Stimulated activated CD8-positive, alpha-beta memory T cell treated with anti-CD3 and anti-CD28 coated beads, Interleukin-2, amount 100 ng/mL, for 1 hour (primary cell): Measurements from ENCODE around the gene DAAM1.

Experiments used
- DNase-seq, 2 donors: peaks; one replicate each; pipeline ENCODE4 v3.0.0-alpha.2; 2020; ENCODE audit warnings: low read depth in 2 of 2

Gene DAAM1

DNA sequence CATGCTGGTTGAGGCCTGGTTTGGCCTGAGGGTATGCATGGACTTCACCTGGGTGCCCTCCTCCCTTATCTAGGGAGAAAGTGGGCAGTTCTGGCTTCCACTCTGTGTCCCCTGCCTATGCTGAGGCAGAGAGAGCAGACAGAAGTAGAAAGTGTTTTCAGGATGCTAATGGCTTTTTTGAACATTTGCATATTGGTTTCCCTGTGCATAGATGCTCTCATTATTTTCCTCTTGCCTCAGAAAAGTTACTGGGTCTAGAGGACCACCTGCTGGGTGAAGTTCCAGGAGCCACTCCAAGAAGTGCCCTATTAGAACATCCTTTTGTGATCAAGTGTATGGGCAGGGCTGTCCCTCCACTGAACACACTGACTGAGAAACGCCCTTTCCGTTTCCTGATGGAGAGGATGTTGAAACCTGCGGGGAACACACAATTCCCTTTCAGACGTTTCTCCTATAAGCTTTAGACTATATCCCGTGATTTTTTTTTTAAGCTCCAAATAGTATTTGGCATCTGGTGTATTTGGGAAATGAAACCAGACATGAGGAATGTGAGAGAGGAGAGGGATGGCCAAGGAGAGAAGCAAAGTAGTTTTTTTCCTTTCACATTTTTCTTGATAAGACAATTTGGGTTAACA, 66.6 kb downstream of the DAAM1 start:
- DNase-seq, result no peak

DNA sequence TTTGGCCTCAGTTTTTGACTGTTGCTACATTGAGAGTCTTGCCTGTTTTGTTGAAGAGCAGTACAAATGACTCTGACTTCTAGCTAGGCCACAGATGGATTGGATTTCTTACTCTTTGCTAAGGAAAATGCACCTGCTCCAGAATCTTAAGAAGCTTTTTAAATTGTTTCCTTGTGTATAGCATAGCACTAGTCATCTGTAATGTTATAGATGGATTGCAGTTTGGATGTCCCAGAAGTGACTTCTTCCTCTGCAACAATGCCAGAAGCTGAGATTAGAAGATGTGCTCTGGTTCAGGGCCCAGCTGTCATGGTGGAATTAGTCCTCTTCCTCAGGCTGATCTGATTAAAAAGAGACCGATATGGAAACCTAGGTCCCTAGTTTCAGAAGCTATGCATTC, 67.9 kb downstream of the DAAM1 start:
- DNase-seq, result no peak

DNA sequence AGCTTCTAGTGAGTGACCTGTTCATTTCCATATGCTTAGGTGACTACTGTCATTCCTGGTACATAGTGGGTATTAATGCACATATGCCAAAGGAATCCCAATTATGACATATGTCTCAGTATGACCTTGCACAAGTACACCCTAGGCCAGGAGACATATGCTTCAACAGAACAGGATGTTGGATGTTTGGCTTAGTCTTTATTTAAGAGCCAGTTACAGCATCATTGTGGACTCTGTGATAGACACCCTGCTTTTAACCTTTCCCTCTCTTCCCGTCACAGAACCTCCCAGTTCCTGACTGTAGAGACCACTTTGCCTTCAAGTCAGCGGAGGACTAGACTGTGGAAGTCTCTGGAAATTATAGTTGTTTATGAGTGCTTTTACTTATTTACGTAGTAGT, 72.9 kb downstream of the DAAM1 start:
- DNase-seq, result no peak

DNA sequence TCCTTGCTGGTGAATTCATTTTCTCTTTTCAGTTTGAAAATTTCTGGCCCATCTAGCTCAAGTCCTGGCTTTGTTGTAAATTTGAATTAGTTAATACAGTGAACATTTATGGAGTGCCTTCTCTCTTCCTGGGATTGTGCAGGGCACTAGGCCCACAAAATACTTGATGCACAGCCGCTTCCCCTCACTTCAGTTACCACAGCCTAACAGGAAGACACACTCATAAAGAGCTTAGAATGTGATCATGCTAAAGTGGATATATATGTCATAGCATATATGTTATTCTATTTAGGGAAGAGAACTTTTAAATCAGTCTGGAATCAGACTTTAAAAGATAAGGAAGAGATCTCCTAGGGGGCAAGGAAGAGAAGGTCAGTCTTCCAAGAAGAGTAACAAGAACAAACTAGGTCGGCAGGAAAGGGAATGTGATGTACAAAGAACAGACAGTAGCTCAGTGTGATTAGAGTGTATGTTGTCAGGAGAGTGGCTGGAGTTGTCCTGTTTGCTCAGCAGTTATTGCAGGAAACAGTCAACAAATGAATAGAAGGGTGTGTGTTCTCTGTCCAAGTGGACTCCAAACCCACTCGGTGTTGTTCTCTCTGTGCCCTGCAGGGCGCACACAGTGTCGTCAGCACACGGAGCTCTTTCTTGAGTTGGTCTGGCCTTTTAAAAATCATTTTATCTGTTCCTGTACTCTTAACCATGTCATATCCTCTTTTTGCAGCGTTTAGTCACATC, 74.4 kb downstream of the DAAM1 start:
- no peak for DNase-seq

DNA sequence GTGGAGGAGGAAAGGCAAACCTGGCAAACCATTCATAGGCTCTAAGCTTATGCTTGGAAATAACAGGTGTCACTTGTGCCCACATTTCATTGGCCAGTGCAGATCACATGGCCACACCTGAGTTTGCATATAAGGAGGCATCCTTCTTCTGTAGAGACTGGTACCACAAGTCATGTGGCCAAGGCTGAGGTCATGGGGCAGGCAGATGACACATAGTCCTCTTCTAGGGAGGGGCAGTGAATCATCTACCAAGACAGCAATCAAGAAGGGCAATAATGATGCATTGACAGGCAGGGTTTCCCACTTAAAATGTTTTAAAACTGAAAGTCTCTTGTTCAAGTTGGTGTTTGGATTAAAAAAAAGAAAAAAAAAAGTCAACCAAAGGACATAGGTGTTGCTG, 77.3 kb downstream of the DAAM1 start:
- no peak for DNase-seq

DNA sequence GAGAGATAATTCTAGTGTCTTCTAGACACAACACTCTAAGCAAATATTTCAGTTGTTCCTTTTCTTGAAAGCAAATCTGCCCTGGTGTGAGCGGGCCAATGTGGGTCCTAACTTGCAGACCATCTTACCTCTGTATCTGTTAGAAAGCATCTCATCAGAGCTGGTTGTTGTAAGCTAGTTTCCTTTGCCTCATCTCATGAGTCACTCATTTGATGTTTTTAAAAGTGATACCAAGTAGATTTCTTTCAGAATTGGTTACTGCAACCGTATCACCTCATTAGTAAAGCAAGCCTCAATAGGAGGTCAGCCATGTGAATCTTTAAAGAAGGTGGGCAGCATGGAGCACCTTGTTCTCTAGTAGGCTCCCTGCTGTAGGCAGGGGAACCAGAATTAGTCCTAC, 78.6 kb downstream of the DAAM1 start:
- DNase-seq, result no peak

DNA sequence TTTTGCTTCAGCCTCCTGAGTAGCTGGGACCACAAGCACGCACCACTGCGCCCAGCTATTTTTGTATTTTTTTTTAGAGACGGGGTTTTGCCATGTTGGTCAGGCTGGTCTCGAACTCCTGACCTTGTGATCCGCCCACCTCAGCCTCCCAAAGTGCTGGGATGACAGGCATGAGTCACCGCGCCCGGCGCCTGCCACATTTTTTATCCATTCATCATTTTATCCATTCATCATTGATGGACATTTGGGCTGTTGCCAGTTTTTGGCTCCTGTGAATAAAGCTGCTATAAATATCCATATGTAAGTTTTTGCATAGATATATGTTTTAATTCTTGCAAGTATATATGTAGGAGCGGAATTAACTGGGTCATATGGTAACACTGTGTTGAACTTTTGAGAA, 79.5 kb downstream of the DAAM1 start:
- DNase-seq, result no peak

DNA sequence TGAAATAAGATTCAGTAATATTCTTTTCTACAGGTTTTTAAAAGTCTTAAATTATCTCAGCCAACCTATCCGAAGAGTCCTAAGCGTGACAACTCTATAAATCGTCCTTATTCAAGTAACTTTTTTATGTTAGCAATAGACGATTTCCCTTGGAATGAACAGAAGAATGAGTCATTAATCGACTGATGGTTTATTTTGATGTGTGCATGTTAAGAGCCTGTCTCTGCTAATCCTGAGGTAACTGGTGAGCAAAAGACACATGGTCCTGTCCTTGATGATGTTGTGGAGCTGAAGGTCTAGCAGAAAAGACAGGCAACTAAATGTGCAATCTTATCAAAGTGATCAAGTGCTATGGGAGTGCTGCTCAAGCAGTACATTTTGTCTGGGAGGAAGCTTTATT, 80.4 kb downstream of the DAAM1 start:
- DNase-seq, result no peak

DNA sequence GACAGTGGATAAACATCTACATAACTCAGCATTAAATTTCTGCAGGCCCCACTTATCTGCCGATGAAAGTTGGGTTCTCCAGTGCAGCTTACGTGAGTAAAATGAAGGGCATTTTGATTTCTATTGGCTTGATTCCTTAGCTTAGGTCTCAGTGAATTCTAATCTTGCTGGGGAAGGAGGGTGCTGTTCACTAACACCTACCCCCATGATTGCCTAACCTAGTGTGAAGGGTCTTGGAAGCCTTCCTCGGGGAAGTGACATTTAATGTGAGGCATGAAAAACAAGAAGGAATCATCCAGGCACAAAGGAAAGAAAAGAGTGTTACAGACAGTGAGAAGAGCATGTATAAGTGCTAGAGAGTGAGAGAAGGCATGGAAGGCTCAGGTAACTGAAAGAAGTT, 81.0 kb downstream of the DAAM1 start:
- no peak for DNase-seq

DNA sequence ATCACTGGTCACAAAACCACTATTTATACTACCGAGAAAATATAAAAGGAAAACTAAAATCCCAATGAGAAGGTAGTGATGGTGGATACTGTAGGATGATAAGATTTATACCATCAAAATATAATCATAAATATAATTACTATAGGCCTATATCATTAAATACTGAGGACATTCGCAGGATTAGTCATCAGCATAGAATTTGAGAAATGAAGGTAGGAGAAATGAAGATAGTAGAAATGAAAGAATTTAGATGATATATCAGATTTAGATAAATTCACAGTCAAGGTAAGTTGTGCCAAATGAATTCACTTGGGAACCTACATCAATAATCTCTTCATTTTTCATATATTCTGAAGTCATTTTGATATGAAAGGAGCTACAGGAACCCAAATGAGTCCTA, 82.8 kb downstream of the DAAM1 start:
- no peak for DNase-seq

DNA sequence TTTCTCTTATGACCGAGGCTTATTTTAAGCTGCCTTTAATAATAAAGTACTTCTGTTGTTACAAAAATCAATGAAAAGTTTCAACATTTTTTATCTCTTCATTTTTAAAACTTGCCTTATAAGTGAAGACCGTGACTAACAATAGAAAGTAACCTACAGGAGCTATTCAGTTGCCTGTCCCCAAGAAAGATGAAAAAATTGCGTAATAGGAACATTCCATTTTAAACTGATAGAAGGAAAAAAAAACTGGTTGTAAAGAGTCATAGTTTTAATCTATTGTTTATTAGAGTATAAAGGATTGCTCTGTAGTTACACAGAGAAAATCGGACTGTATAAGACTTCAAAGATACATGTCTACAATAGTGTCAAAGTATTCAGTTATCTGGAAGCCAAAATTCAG, 83.3 kb downstream of the DAAM1 start:
- no peak for DNase-seq

DNA sequence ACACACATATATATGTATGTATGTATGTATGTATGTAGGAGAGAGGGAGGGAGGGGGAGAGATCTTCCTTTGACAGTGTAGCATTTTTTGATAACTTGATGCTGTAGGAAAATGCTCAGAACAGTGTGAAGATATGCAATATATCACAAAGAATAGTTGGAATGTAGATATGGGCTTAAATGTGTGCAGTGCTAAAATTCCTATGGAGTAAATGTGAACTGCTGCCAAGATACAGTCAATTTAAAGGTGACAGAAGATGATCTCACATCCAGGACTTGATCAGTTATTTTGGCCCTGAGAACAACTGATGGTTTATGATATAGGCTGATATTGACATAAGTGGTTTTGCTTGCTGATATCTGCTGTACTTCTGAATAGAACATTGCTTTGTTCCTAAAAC, 84.2 kb downstream of the DAAM1 start:
- DNase-seq, result no peak

DNA sequence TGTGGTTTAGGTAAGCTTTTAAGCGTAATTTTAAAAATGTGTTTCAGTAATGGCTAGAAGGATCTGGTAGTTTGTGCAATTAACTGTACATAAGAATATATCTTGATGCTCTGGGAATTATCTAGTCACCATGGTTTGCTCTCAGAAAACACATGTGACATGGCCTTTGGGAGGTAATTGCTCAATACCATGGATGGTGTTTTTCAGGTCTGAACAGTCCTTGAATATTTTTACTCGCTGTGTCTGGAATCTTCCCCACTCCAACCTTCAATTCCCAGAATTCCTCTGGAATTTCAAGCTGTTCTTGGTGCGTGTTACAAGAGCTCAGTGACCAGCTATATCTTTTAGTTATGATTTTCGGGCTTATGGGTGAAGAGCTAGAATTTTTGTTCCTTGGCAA, 85.3 kb downstream of the DAAM1 start:
- DNase-seq, result no peak

DNA sequence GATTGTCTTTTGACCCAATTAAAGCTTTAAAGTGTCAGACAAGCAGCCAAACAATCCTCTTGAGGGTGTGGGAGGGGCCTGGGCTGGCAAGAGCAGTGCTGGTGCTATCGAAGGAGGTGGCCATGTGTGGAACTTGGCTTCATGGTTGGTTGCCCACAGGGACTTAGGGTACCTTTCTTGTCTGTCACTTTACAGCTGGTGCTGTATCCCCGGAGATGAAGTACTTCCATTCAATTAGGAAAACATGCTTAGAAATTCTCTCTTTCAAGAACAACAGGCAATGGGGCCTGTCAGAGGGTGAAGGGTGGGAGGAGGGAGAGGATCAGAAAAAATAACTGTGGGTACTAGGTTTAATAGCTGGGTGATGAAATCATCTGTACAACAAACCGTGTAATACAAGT, 86.5 kb downstream of the DAAM1 start:
- DNase-seq, result no peak

DNA sequence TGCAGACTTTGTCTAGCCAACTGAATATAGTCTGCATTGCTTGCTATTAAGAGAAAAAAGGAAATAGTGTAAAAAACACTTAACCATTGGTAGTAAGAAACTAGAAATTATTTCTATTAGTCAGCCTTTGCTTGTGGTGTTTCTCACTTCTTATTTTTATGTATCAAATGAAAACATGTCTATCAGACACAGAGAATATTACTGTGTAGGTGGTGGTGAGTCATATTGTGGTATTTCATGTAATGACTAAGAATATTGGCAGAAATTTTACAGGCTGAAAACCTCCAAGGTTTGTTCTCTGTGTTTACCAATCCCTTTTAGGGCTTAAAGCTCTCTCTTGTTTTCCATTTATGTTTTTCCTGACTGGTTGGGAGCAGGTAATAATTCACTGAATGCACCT, 87.2 kb downstream of the DAAM1 start:
- DNase-seq, result no peak

DNA sequence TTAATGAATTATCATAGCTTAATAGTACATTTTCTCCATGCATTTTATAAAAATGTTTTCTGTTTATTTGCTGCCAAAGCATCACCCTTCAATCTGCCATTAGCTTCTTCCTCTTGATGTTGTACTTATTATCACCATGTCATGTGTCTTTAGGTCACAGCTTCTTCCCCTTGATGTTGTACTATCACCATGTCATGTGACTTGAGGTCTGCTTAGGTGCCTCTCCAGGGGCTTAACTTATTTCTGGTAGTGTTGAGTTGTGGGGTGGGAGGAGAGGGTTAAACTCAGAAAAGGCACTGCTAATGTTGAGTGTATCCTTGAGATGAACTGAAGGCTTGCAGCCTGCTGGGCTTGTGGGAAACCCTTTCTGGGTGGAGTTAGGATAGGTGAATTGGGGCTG, 87.8 kb downstream of the DAAM1 start:
- no peak for DNase-seq

DNA sequence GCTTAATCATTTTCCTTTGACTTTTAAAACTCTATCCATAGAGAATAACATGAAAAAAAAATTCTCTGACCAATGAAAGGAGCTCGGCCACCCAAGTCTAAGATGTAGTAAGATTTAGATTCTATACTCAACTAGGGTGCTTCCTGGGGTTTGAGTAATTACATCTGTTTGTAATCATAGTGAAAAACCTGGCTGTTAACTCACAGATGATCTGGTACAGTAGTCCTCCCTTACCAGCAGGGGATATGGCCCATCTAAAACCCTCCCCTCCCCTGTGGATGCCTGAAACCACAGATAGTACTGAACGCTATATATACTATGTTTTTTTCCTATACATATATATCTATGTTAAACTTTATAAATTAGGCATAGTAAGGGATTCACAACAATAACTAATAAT, 89.2 kb downstream of the DAAM1 start:
- DNase-seq, result no peak

DNA sequence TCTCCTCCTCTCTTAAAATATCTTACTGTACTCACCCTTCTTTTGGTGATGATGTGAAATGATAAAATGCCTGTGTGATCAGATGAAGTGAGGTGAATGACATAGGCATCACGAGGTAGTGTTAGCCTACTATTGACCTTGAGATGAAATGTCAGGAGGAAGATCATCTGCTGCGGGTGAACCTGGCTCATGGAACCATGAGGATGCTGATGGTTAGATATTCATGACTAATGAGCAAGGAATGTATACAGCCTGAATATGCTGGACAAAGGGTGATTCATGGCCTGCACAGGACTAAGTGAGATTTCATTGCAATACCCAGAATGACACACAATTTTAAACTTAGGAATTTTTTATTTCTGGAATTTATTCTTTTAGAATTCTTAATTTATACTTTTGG, 89.6 kb downstream of the DAAM1 start:
- no peak for DNase-seq

DNA sequence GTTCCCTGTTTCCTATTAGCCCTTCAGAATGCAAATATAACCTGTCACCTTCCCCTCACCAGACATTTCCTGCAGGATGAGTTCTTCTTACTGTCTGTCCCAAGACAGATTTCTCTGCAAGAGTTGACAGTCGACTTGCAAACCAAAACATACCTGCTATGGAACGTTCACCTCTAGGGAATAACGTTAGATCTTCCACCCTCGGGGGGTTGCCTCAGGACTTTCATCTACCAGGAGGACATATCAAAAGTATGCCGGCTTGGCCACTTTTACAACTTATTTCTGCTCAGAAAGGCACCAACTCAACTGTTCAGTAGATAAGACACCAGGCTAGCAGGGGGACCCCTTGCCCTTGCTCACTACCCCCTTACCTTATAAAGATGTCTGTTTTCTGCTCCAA, 92.5 kb downstream of the DAAM1 start:
- DNase-seq, result no peak

DNA sequence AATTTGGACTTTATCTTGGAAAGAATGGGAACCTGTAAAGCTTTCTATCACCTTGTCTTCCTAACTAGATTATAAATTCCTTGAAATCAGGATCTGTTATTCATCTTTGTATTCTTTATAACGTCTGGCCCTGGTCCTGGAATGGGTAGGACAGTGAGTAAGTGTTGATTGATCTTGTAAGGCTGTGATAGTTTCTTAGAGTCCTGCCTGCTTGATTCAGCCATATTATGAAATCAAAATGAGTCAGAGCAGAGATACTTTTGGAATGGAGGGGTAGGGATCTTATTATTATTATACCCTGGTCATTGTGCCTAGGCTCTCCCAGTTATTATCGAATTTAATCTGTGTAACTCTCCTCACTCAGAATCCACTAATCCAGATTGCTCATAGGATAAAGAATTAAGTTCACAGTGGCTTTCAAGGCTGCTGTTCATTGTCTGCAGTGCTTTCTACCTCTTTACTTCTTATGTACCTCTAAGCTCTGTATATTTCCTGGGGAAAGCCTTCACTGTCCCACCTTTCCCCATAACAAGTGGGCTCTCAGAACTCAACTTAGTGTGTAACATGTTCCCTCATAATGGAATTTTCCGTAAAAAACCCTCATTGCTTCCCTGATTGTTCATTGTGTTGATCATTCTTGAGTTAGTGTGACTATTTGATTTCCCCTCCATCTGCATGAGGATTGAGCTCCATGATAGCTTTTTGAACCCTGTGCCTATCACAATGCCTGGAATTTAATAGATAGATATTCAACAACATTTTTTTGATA, 93.3 kb downstream of the DAAM1 start:
- no peak for DNase-seq

DNA sequence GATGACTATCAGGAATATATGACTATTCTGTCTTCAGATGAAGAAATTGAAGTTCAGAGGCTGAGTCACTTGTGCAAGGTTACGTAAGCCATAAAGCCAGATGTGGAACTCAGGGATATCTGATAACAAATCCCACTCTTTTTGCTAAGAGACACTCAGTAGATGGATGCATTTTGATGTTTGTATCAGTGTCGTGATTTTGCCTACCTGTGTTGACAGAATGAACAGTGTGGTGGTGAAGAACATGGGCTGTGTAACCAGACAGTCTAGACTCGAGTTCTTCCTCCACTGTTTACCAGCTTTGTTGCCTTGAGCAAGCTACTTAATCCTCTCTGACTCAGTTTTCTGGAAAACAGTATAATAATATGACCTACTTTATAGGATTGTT, 93.9 kb downstream of the DAAM1 start:
- no peak for DNase-seq

DNA sequence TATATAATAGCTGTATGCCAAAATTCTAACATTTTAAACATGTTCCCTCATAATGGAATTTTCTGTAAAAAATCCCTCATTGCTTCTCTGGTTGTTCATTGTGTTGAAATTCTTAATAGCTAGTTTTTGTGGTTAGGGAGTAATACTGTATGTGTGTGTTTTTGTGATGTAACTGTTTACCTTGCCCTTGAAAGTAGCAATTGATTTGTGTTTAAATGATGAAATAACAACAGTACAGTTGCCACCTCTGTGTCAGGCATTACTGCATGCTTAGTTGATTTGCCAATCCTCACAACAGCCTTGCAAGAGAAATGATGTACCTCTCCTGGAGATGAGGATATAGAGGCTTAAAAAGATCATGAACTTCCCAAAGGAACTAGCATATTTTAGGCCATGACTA, 94.9 kb downstream of the DAAM1 start:
- DNase-seq, result no peak

DNA sequence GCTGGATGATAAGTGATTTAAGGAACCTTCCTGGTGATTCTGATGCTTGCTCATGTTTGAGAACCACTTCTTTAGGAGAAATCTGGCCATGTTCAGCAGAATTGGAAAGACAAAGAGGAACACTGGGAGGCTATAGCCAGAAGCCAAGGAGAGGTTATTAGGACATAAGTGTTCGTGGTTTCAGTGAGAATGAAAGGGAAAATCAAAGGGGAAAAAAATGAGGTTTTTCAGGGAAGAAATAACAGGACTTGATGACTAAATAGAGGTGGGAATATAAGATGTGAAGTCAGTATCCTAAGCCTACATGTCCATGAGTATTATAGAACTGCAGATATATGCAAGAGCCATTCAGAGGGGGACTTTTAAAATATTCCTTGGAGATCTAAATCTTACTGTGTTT, 95.6 kb downstream of the DAAM1 start:
- DNase-seq, result no peak
